DOHH2 (cell line): Measurements from ENCODE around the gene URB2.

Source experiments
- H3F3A ChIP-seq: fragments of 200-600 bp; sonication (generic), shearing (Covaris generic); 2 replicates; pipeline ENCODE4 v1.6.0; 2016; ENCODE audit warnings: antibody characterized with exemption, mild to moderate bottlenecking; ENCODE audit not compliant: control insufficient read depth, insufficient read depth
- H3K27ac ChIP-seq: fragments of 200-600 bp; sonication (generic); 2 replicates; pipeline ENCODE4 v1.5.1; 2014; ENCODE audit warnings: low read depth, mild to moderate bottlenecking, low read length, moderate library complexity
- H3K27me3 ChIP-seq: fragments of 200-600 bp; sonication (generic); 2 replicates; pipeline ENCODE4 v1.6.1; 2014; ENCODE audit warnings: mild to moderate bottlenecking, low read length, mixed read lengths; ENCODE audit not compliant: control insufficient read depth
- H3K36me3 ChIP-seq: fragments of 200-600 bp; sonication (generic); 2 replicates; pipeline ENCODE4 v1.6.1; 2014; ENCODE audit warnings: mild to moderate bottlenecking, low read length, moderate library complexity, mixed read lengths; ENCODE audit not compliant: control insufficient read depth
- H3K4me1 ChIP-seq: fragments of 200-600 bp; sonication (generic); 2 replicates; pipeline ENCODE4 v1.6.1; 2014; ENCODE audit warnings: mild to moderate bottlenecking, low read length, mixed read lengths; ENCODE audit not compliant: control insufficient read depth
- H3K4me2 ChIP-seq: fragments of 200-600 bp; sonication (generic); 2 replicates; pipeline ENCODE4 v1.6.0; 2014; ENCODE audit warnings: mild to moderate bottlenecking, low read length, moderate library complexity
- H3K4me3 ChIP-seq: fragments of 200-600 bp; sonication (generic); 2 replicates; pipeline ENCODE4 v1.5.1; 2014; ENCODE audit warnings: mild to moderate bottlenecking, low read length, mixed read lengths
- H3K79me2 ChIP-seq: fragments of 200-600 bp; sonication (generic); 2 replicates; pipeline ENCODE4 v1.6.1; 2014; ENCODE audit warnings: mild to moderate bottlenecking, low read length, mixed read lengths; ENCODE audit not compliant: control insufficient read depth
- H3K9me2 ChIP-seq: fragments of 200-600 bp; sonication (generic); replicated peaks from 2 replicates; pipeline ENCODE4 v1.6.1; 2014; ENCODE audit warnings: mild to moderate bottlenecking, low read length, mixed read lengths; ENCODE audit not compliant: control insufficient read depth
- H3K9me3 ChIP-seq: fragments of 200-600 bp; sonication (generic); 2 replicates; pipeline ENCODE4 v1.6.1; 2014; ENCODE audit warnings: antibody characterized with exemption, low read length, mixed read lengths; ENCODE audit not compliant: control insufficient read depth, insufficient read depth
- H4K20me1 ChIP-seq: fragments of 200-600 bp; sonication (generic); 2 replicates; pipeline ENCODE4 v1.6.0; 2014; ENCODE audit warnings: low read depth, mild to moderate bottlenecking, antibody characterized with exemption, low read length, moderate library complexity; ENCODE audit not compliant: control insufficient read depth, insufficient read depth
- CTCF ChIP-seq: fragments of 200-600 bp; sonication (generic); IDR thresholded peaks from one replicate; pipeline ENCODE4 v1.5.1; 2014; ENCODE audit warnings: antibody characterized with exemption, mild to moderate bottlenecking, low read depth, low read length; ENCODE audit not compliant: poor library complexity, severe bottlenecking
- EZH2phosphoT487 ChIP-seq: fragments of 200-600 bp; sonication (generic); IDR thresholded peaks from 2 replicates; pipeline ENCODE4 v1.6.1; 2017; ENCODE audit warnings: borderline replicate concordance, mild to moderate bottlenecking, antibody characterized with exemption, low read length, moderate library complexity, mixed read lengths

URB2 gene

GRCh38 chr1:229627003-229627402, 956 bp downstream of the URB2 start:
- Histone ChIP-seq H3K27ac (no peak overlapping the region), H3K9me3 (no peaks in the 10 kb centered on the region)

GRCh38 chr1:229629261-229629660, 3.2 kb downstream of the URB2 start:
- Histone ChIP-seq H3K27ac (no peak overlapping the region), H3K79me2 (peaks cover 93% of the 10 kb centered on the region), H3K27me3 (no peaks in the 10 kb centered on the region), H3K4me3 (no peak overlapping the region), H3K9me2 (no peaks in the 10 kb centered on the region), H3F3A (no peaks in the 10 kb centered on the region), H4K20me1 (peaks cover 9% of the 10 kb centered on the region; the same call in 1 of the 2 replicates), H3K4me2 (no peak overlapping the region), H3K9me3 (no peaks in the 10 kb centered on the region), H3K4me1 (peaks cover 15% of the 10 kb centered on the region), H3K36me3 (peaks cover 61% of the 10 kb centered on the region)
- TF ChIP-seq CTCF (no peak), EZH2phosphoT487 (no peak)

More at GRCh38 chr1:229627003-229627402, 956 bp downstream of the URB2 start:
- peaks cover 52% of the 10 kb centered on the region for H3K36me3 ChIP-seq
- no peaks in the 10 kb centered on the region for H3F3A ChIP-seq
- H3K9me2 ChIP-seq: no peaks in the 10 kb centered on the region
- H4K20me1 ChIP-seq: peaks cover 4% of the 10 kb centered on the region; the same call in 1 of the 2 replicates
- peak overlapping the region; percentile 77 for H3K4me2 ChIP-seq
- peaks cover 94% of the 10 kb centered on the region for H3K79me2 ChIP-seq
- TF ChIP-seq CTCF: no peak
- no peak for TF ChIP-seq EZH2phosphoT487
- no peaks in the 10 kb centered on the region for H3K27me3 ChIP-seq
- H3K4me1 ChIP-seq: peaks cover 25% of the 10 kb centered on the region
- peak overlapping the region; percentile 93 for H3K4me3 ChIP-seq

- no peaks in the 10 kb centered on the region for H3K9me3 ChIP-seq
- peaks cover 9% of the 10 kb centered on the region; the same call in 1 of the 2 replicates for H4K20me1 ChIP-seq
- H3K4me2 ChIP-seq: no peak overlapping the region
- TF ChIP-seq EZH2phosphoT487: no peak
- no peak for TF ChIP-seq CTCF
- H3F3A ChIP-seq: no peaks in the 10 kb centered on the region
- H3K4me3 ChIP-seq: no peak overlapping the region
- H3K36me3 ChIP-seq: peaks cover 80% of the 10 kb centered on the region
- no peak overlapping the region for H3K27ac ChIP-seq
- H3K9me2 ChIP-seq: no peaks in the 10 kb centered on the region
- no peaks in the 10 kb centered on the region for H3K27me3 ChIP-seq
- peaks cover 98% of the 10 kb centered on the region for H3K79me2 ChIP-seq
- H3K4me1 ChIP-seq: peaks cover 9% of the 10 kb centered on the region
These were observed 5.1 kb downstream of the URB2 start for GRCh38 chr1:229631148-229631547.
